GM23338 (cell line): ENCODE data around the gene MARCHF10. TPM values are rescaled to one million over a fixed set of nuclear protein-coding genes. Genes with fewer than 3 reads are reported as not detected.

Experiments
- ATAC-seq: fragments of 200-7000 bp; cut with Tn5 transposase; 3 replicates; pipeline ENCODE4 v1.9.1; 2020
- DNase-seq: peaks from one replicate; pipeline ENCODE4 v3.0.0-alpha.2; 2015; ENCODE audit warnings: low spot score
- H2AFZ ChIP-seq: fragments of 200-600 bp; sonication (generic); 2 replicates; pipeline ENCODE4 v1.8.0; 2016; ENCODE audit warnings: antibody characterized with exemption, mild to moderate bottlenecking, moderate library complexity
- H3F3A ChIP-seq: fragments of 200-600 bp; sonication (generic); replicated peaks from 2 replicates; pipeline ENCODE4 v1.8.0; 2017; ENCODE audit warnings: antibody characterized with exemption, mixed run types, low read depth
- H3K27ac ChIP-seq: fragments of 200-600 bp; sonication (generic); 2 replicates; pipeline ENCODE4 v1.6.1; 2016; ENCODE audit warnings: low read depth
- H3K27me3 ChIP-seq: fragments of 200-600 bp; sonication (generic); 2 replicates; pipeline ENCODE4 v1.8.0; 2016; ENCODE audit warnings: mild to moderate bottlenecking, mixed run types, moderate library complexity; ENCODE audit not compliant: insufficient read depth
- H3K36me3 ChIP-seq: fragments of 200-600 bp; sonication (generic); 2 replicates; pipeline ENCODE4 v1.8.0; 2016; ENCODE audit warnings: mild to moderate bottlenecking; ENCODE audit not compliant: insufficient read depth
- H3K4me1 ChIP-seq: fragments of 200-600 bp; sonication (generic); 2 replicates; pipeline ENCODE4 v1.8.0; 2016; ENCODE audit warnings: mild to moderate bottlenecking, moderate library complexity; ENCODE audit not compliant: insufficient read depth
- H3K4me2 ChIP-seq: fragments of 200-600 bp; sonication (generic); 2 replicates; pipeline ENCODE4 v1.7.1; 2017; ENCODE audit warnings: mixed run types
- H3K4me3 ChIP-seq: fragments of 200-600 bp; sonication (generic); 2 replicates; pipeline ENCODE4 v1.6.1; 2016; ENCODE audit warnings: mixed run types
- H3K79me2 ChIP-seq: fragments of 200-600 bp; sonication (generic); replicated peaks from 2 replicates; pipeline ENCODE4 v1.8.0; 2017; ENCODE audit warnings: mild to moderate bottlenecking; ENCODE audit not compliant: insufficient read depth
- H3K9me2 ChIP-seq: fragments of 200-600 bp; sonication (generic); 2 replicates; pipeline ENCODE4 v1.8.0; 2017; ENCODE audit not compliant: insufficient read depth
- H4K20me1 ChIP-seq: fragments of 200-600 bp; sonication (generic); replicated peaks from 2 replicates; pipeline ENCODE4 v1.8.0; 2017; ENCODE audit warnings: mild to moderate bottlenecking; ENCODE audit not compliant: insufficient read depth
- H3K27ac Mint-ChIP-seq: 2 replicates; pipeline ENCODE4 v1.8.0; 2020; ENCODE audit warnings: inconsistent platforms, mild to moderate bottlenecking, moderate library complexity, mixed read lengths
- H3K27me3 Mint-ChIP-seq: 3 replicates; pipeline ENCODE4 v1.8.0; 2022; ENCODE audit warnings: low read depth, mild to moderate bottlenecking, moderate library complexity, mixed read lengths, inconsistent platforms; ENCODE audit not compliant: insufficient read depth, poor library complexity
- H3K36me3 Mint-ChIP-seq: 3 replicates; pipeline ENCODE4 v1.8.0; 2021; ENCODE audit warnings: low read depth, mild to moderate bottlenecking, inconsistent platforms, moderate library complexity, mixed read lengths
- H3K4me1 Mint-ChIP-seq: 3 replicates; pipeline ENCODE4 v1.8.0; 2020; ENCODE audit warnings: mild to moderate bottlenecking, inconsistent platforms, mixed read lengths
- H3K4me3 Mint-ChIP-seq: 3 replicates; pipeline ENCODE4 v1.8.0; 2021; ENCODE audit warnings: moderate library complexity, mild to moderate bottlenecking, inconsistent platforms, mixed read lengths
- H3K9me3 Mint-ChIP-seq: 3 replicates; pipeline ENCODE4 v1.8.0; 2020; ENCODE audit warnings: moderate library complexity, mild to moderate bottlenecking, inconsistent platforms, mixed read lengths
- CREB1 ChIP-seq: fragments of 250-450 bp; sonication (Bioruptor Pico); IDR thresholded peaks from 2 replicates; pipeline ENCODE4 v1.5.0; 2020; ENCODE audit warnings: low read depth, mild to moderate bottlenecking, moderate library complexity
- CTCF ChIP-seq, 2 experiments: fragments of 200-600 bp in 1 of 2; sonication (generic) in 1 of 2; conservative IDR thresholded peaks; 2 replicates each; pipeline versions ENCODE4 v1.5.1 to v1.6.1; 2016 to 2017; ENCODE audit warnings: antibody characterized with exemption in 2 of 2, low read depth in 2 of 2, mild to moderate bottlenecking in 2 of 2, moderate library complexity in 1 of 2
- ETS1 ChIP-seq: IDR thresholded peaks from 2 replicates; pipeline ENCODE4 v1.6.1; 2016; ENCODE audit warnings: antibody characterized with exemption
- EZH2 ChIP-seq: fragments of 200-600 bp; sonication (generic); IDR thresholded peaks from one replicate; pipeline ENCODE4 v1.8.0; 2017; ENCODE audit warnings: antibody characterized with exemption, mild to moderate bottlenecking, low read depth; ENCODE audit not compliant: unreplicated experiment
- EZH2phosphoT487 ChIP-seq: fragments of 200-600 bp; sonication (generic); IDR thresholded peaks from one replicate; pipeline ENCODE4 v1.8.1; 2018; ENCODE audit warnings: antibody characterized with exemption; ENCODE audit not compliant: unreplicated experiment
- JUNB ChIP-seq: IDR thresholded peaks from one replicate; pipeline ENCODE4 v1.6.1; 2016; ENCODE audit warnings: antibody characterized with exemption; ENCODE audit not compliant: unreplicated experiment
- NANOG ChIP-seq: IDR thresholded peaks from 2 replicates; pipeline ENCODE4 v1.6.1; 2016; ENCODE audit warnings: antibody characterized with exemption, borderline replicate concordance
- POLR2AphosphoS5 ChIP-seq: IDR thresholded peaks from 2 replicates; pipeline ENCODE4 v1.6.1; 2016; ENCODE audit warnings: antibody characterized with exemption, low read depth
- REST ChIP-seq: IDR thresholded peaks from one replicate; pipeline ENCODE4 v1.6.1; 2018; ENCODE audit warnings: antibody characterized with exemption; ENCODE audit not compliant: unreplicated experiment
- STAT1 ChIP-seq: IDR thresholded peaks from one replicate; pipeline ENCODE4 v1.6.1; 2016; ENCODE audit warnings: antibody characterized with exemption; ENCODE audit not compliant: unreplicated experiment
- ZNF114 ChIP-seq: fragments of 250-450 bp; sonication (Bioruptor Pico); IDR thresholded peaks from 2 replicates; pipeline ENCODE4 v1.5.0; 2020; ENCODE audit warnings: mild to moderate bottlenecking, moderate library complexity
- ZNF331 ChIP-seq: fragments of 250-450 bp; sonication (Bioruptor Pico); IDR thresholded peaks from 2 replicates; pipeline ENCODE4 v1.5.0; 2020; ENCODE audit warnings: low read depth, mild to moderate bottlenecking, moderate library complexity
- ZNF462 ChIP-seq: fragments of 250-450 bp; sonication (Bioruptor Pico); IDR thresholded peaks from 2 replicates; pipeline ENCODE4 v1.5.0; 2020; ENCODE audit warnings: mild to moderate bottlenecking, moderate library complexity
- polyA plus RNA-seq: library from polyadenylated mRNA; unstranded; fragments of >200 nt; fragmentation: Nextera tagmentation; extraction: Ambion mirVana; gene quantifications from 2 replicates; pipeline ENCODE4 v1.2.1, GENCODE V29; 2016
- total RNA-seq: library from RNA; depleted of rRNA; stranded (reverse); fragments of >200 nt; shearing (Covaris generic); gene quantifications from 2 replicates; pipeline ENCODE4 v1.2.3, GENCODE V29; 2014

The MARCHF10 gene
- total and polyA plus RNA-seq, 2 experiments from 2014 or later: 0.50 TPM; not detected in 1

GRCh38 chr17:62678214-62678919 lies 129.7 kb downstream of the MARCHF10 start:
- no peaks in the 10 kb centered on the region for H4K20me1 ChIP-seq
- H3K4me3 Mint-ChIP-seq: no peak overlapping the region
- H3K4me3 ChIP-seq: no peak overlapping the region
- H3K27ac Mint-ChIP-seq: no peak overlapping the region
- no peaks in the 10 kb centered on the region for H3K27me3 ChIP-seq
- ATAC-seq (no peak), DNase-seq (no peak)
- no peak overlapping the region for H2AFZ ChIP-seq
- no peak overlapping the region for H3K4me2 ChIP-seq
- H3F3A ChIP-seq: no peaks in the 10 kb centered on the region
- no peaks in the 10 kb centered on the region; the same call in 2 of the 3 replicates for H3K36me3 Mint-ChIP-seq
- no peaks in the 10 kb centered on the region for H3K79me2 ChIP-seq
- TF ChIP-seq CREB1 (no peak), REST (no peak), ZNF114 (CRISPR knock-in tag) (no peak), POLR2AphosphoS5 (no peak), STAT1 (no peak), ZNF462 (no peak), CTCF (conservative IDR thresholded peaks at IDR 0.05; ENCODE audit: low read depth in 2 of 2) (no peak), NANOG (no peak), JUNB (no peak), ZNF331 (no peak), EZH2phosphoT487 (no peak), ETS1 (no peak), EZH2 (no peak)
- H3K9me2 ChIP-seq: no peaks in the 10 kb centered on the region
- no peaks in the 10 kb centered on the region; the same call in 1 of the 2 replicates for H3K36me3 ChIP-seq
- no peaks in the 10 kb centered on the region for H3K27me3 Mint-ChIP-seq
- H3K4me1 ChIP-seq: no peaks in the 10 kb centered on the region
- H3K9me3 Mint-ChIP-seq: no peaks in the 10 kb centered on the region
- H3K27ac ChIP-seq: no peak overlapping the region
- 0 out of 3 replicates have a peak, but pooled peaks cover 3% of the 10 kb centered on the region for H3K4me1 Mint-ChIP-seq
